Glutamatergic neuron (in vitro differentiated cells): ENCODE measurements around the gene RPTOR. TPM values are rescaled to one million over a fixed set of nuclear protein-coding genes. Genes with fewer than 3 reads are reported as not detected.

ENCODE experiments used
- DNase-seq: peaks from one replicate; pipeline ENCODE4 v3.0.0; 2022
- H3K27ac Mint-ChIP-seq: one replicate; pipeline ENCODE4 v1.8.0; 2020; ENCODE audit warnings: mild to moderate bottlenecking, mixed read lengths, inconsistent platforms; ENCODE audit not compliant: unreplicated experiment
- H3K27me3 Mint-ChIP-seq: one replicate; pipeline ENCODE4 v1.8.0; 2020; ENCODE audit warnings: mild to moderate bottlenecking, moderate library complexity, mixed read lengths, inconsistent platforms; ENCODE audit not compliant: unreplicated experiment
- H3K36me3 Mint-ChIP-seq: one replicate; pipeline ENCODE4 v1.8.0; 2020; ENCODE audit warnings: mild to moderate bottlenecking, mixed read lengths, inconsistent platforms; ENCODE audit not compliant: unreplicated experiment
- H3K4me1 Mint-ChIP-seq: one replicate; pipeline ENCODE4 v1.8.0; 2020; ENCODE audit warnings: mild to moderate bottlenecking, low read depth, mixed read lengths, inconsistent platforms; ENCODE audit not compliant: unreplicated experiment
- H3K4me3 Mint-ChIP-seq: one replicate; pipeline ENCODE4 v1.8.0; 2020; ENCODE audit warnings: mild to moderate bottlenecking, mixed read lengths, inconsistent platforms; ENCODE audit not compliant: unreplicated experiment
- H3K9me3 Mint-ChIP-seq: one replicate; pipeline ENCODE4 v1.8.0; 2020; ENCODE audit warnings: mild to moderate bottlenecking, moderate library complexity, mixed read lengths, inconsistent platforms; ENCODE audit not compliant: unreplicated experiment
- CTCF ChIP-seq: fragments of 200-600 bp; sonication (generic); IDR thresholded peaks from one replicate; pipeline ENCODE4 v1.5.0; 2021; ENCODE audit not compliant: partially characterized antibody, unreplicated experiment
- total RNA-seq: library from RNA; stranded (reverse); fragmentation: NEBNext Ultra II Directional; extraction: Animal tissue kit (Norgen Biotek cat#: 25700); gene quantifications from one replicate; pipeline ENCODE4 v1.2.1, GENCODE V29; 2021; ENCODE audit not compliant: unreplicated experiment

RPTOR gene
- total RNA-seq, 1 donor from 2014 or later = 39.8 TPM

- Mint-ChIP-seq H3K27ac (no peak overlapping the region), H3K9me3 (peaks cover 4% of the 10 kb centered on the region), H3K4me3 (no peak overlapping the region), H3K27me3 (peaks cover 6% of the 10 kb centered on the region), H3K36me3 (no peaks in the 10 kb centered on the region), H3K4me1 (peaks cover 11% of the 10 kb centered on the region)
- no peak for TF ChIP-seq CTCF
- DNase-seq = no peak
Measured at GRCh38 chr17:80640366-80641084, 95.9 kb downstream of the RPTOR start.

GRCh38 chr17:80643326-80644099 lies 98.9 kb downstream of the RPTOR start:
- no peak for TF ChIP-seq CTCF
- Mint-ChIP-seq H3K4me1 (peaks cover 3% of the 10 kb centered on the region), H3K27ac (no peak overlapping the region), H3K27me3 (no peaks in the 10 kb centered on the region), H3K9me3 (peaks cover 1% of the 10 kb centered on the region), H3K36me3 (no peaks in the 10 kb centered on the region), H3K4me3 (no peak overlapping the region)
- DNase-seq = no peak

GRCh38 chr17:80644536-80644935 lies 99.9 kb downstream of the RPTOR start:
- TF ChIP-seq CTCF = no peak
- Mint-ChIP-seq H3K9me3 (peaks cover 1% of the 10 kb centered on the region), H3K4me3 (no peak overlapping the region), H3K27me3 (peaks cover 2% of the 10 kb centered on the region), H3K4me1 (peaks cover 6% of the 10 kb centered on the region), H3K27ac (no peak overlapping the region), H3K36me3 (no peaks in the 10 kb centered on the region)
- DNase-seq = no peak

GRCh38 chr17:80645706-80646325 lies 101.2 kb downstream of the RPTOR start:
- Mint-ChIP-seq H3K4me3 (no peak overlapping the region), H3K36me3 (no peaks in the 10 kb centered on the region), H3K4me1 (peaks cover 15% of the 10 kb centered on the region), H3K27ac (no peak overlapping the region), H3K9me3 (peaks cover 4% of the 10 kb centered on the region), H3K27me3 (peaks cover 8% of the 10 kb centered on the region)
- DNase-seq = no peak
- no peak for TF ChIP-seq CTCF
